Tibial nerve (tissue), 4 donors: ENCODE results near the gene SIX2. TPM values are rescaled to one million over a fixed set of nuclear protein-coding genes. Genes with fewer than 3 reads are reported as not detected.
"Not testable (repeated sequence)": the region's sequence is repeated elsewhere in the genome, so short reads cannot be mapped to it uniquely, and the experiment has no call there.

Experiments
- DNase-seq, 2 donors: peaks; one replicate each; pipeline ENCODE4 v3.0.0-alpha.2; 2019; ENCODE audit warnings: low spot score in 2 of 2
- H3K27ac ChIP-seq, 4 donors: fragments of 200-600 bp; sonication (generic) in 3 of 4; one replicate each; pipeline ENCODE4 v1.5.1; 2017 to 2019; ENCODE audit warnings: mild to moderate bottlenecking in 1 of 4
- H3K27me3 ChIP-seq, 2 donors: fragments of 200-600 bp; sonication (generic) in 1 of 2; one replicate each; pipeline versions ENCODE4 v1.5.1 to v1.6.0; 2017 to 2019
- H3K36me3 ChIP-seq, 3 donors: fragments of 200-600 bp; sonication (generic); one replicate each; pipeline ENCODE4 v1.5.1; 2018 to 2019
- H3K4me1 ChIP-seq, 4 donors: fragments of 200-600 bp; sonication (generic) in 3 of 4; one replicate each; pipeline ENCODE4 v1.5.1; 2017 to 2019
- H3K4me3 ChIP-seq, 4 donors: fragments of 200-600 bp; sonication (generic) in 3 of 4; one replicate each; pipeline ENCODE4 v1.5.1; 2017 to 2019; ENCODE audit warnings: mild to moderate bottlenecking in 1 of 4, moderate library complexity in 1 of 4
- H3K9me3 ChIP-seq, 4 donors: fragments of 200-600 bp; sonication (generic) in 3 of 4; one replicate each; pipeline ENCODE4 v1.5.1; 2017 to 2019
- CTCF ChIP-seq, 5 experiments: fragments of 200-600 bp in 3 of 5; fragments of 450-650 bp in 2 of 5; sonication (generic) in 3 of 5; IDR thresholded peaks; one replicate each; pipeline ENCODE4 v1.5.1; 2016 to 2019; ENCODE audit warnings: antibody characterized with exemption in 5 of 5, mild to moderate bottlenecking in 3 of 5, moderate library complexity in 2 of 5
- EP300 ChIP-seq, 2 donors: sonication (generic); formaldehyde crosslinking; IDR thresholded peaks; one replicate each; pipeline ENCODE4 v1.6.1; 2017; ENCODE audit warnings: antibody characterized with exemption in 2 of 2, mild to moderate bottlenecking in 1 of 2
- POLR2A ChIP-seq, 2 donors: fragments of 450-650 bp; IDR thresholded peaks; one replicate each; pipeline ENCODE4 v1.6.1; 2017; ENCODE audit warnings: antibody characterized with exemption in 2 of 2, mild to moderate bottlenecking in 2 of 2, moderate library complexity in 2 of 2
- WGBS, 2 donors: methylation state at CpG; one replicate each; pipeline ENCODE4 v1.1.5; 2018; 5-methylcytosine and 5-hydroxymethylcytosine counted together
- total RNA-seq, 4 donors: library from RNA; depleted of rRNA; stranded (reverse); fragments of >200 nt; gene quantifications; one replicate each; pipeline ENCODE4 v1.1.0, GENCODE V29; 2016

The SIX2 gene
- total RNA-seq, 4 donors from 2014 or later, result 0.87 to 4.9 (median 2.5) TPM

GRCh38 chr2:45042401-45042800 lies 33.1 kb upstream of the SIX2 start:
- DNase-seq, result no peak
- no peaks in the 10 kb centered on the region for H3K9me3 ChIP-seq
- peaks cover 0 to 10% of the 10 kb centered on the region in 2 donors for H3K27me3 ChIP-seq
- WGBS, 2 donors, result 67 to 87% methylated on average over 2 of the region's 2 CpGs
- TF ChIP-seq EP300 (IDR thresholded peaks at IDR 0.05), result no peak
- no peak for TF ChIP-seq POLR2A (IDR thresholded peaks at IDR 0.05)
- no peak for TF ChIP-seq CTCF (IDR thresholded peaks at IDR 0.05)
- no peaks in the 10 kb centered on the region for H3K36me3 ChIP-seq
- H3K27ac ChIP-seq, result no peak overlapping the region
- H3K4me3 ChIP-seq, result no peak overlapping the region
- H3K4me1 ChIP-seq, result no peaks in the 10 kb centered on the region

- no peaks in the 10 kb centered on the region for H3K9me3 ChIP-seq
- no peaks in the 10 kb centered on the region for H3K36me3 ChIP-seq
- DNase-seq, result no peak
- TF ChIP-seq POLR2A (IDR thresholded peaks at IDR 0.05) (no peak), EP300 (IDR thresholded peaks at IDR 0.05) (no peak), CTCF (IDR thresholded peaks at IDR 0.05) (no peak)
- no peak overlapping the region for H3K4me3 ChIP-seq
- H3K4me1 ChIP-seq, result no peaks in the 10 kb centered on the region
- no peak overlapping the region for H3K27ac ChIP-seq
- H3K27me3 ChIP-seq, result peaks cover 0 to 10% of the 10 kb centered on the region in 2 donors
These were observed 31.5 kb upstream of the SIX2 start for GRCh38 chr2:45040786-45041185.

GRCh38 chr2:45039804-45040203 lies 30.6 kb upstream of the SIX2 start:
- peaks cover 0 to 10% of the 10 kb centered on the region in 2 donors for H3K27me3 ChIP-seq
- H3K4me1 ChIP-seq, H3K9me3 ChIP-seq, H3K36me3 ChIP-seq, DNase-seq, H3K27ac ChIP-seq, H3K4me3 ChIP-seq: not testable (repeated sequence)
- WGBS, 2 donors, result 67 to 73% methylated on average over 5 of the region's 5 CpGs

- H3K36me3 ChIP-seq, DNase-seq, H3K9me3 ChIP-seq, H3K4me1 ChIP-seq, H3K4me3 ChIP-seq, H3K27ac ChIP-seq: not testable (repeated sequence)
- peaks cover 0 to 10% of the 10 kb centered on the region in 2 donors for H3K27me3 ChIP-seq
- 81 to 83% methylated on average over 5 of the region's 5 CpGs for WGBS, 2 donors
These were observed 29.6 kb upstream of the SIX2 start for GRCh38 chr2:45038861-45039260.

- no peak for DNase-seq
- TF ChIP-seq EP300 (IDR thresholded peaks at IDR 0.05), result no peak
- TF ChIP-seq POLR2A (IDR thresholded peaks at IDR 0.05), result no peak
- no peak for TF ChIP-seq CTCF (IDR thresholded peaks at IDR 0.05)
- no peaks in the 10 kb centered on the region for H3K36me3 ChIP-seq
- WGBS, 2 donors, result 88 to 89% methylated on average over 4 of the region's 4 CpGs
- peaks cover 0 to 7% (median 0%) of the 10 kb centered on the region in 4 donors for H3K4me1 ChIP-seq
- no peak overlapping the region for H3K4me3 ChIP-seq
- H3K27ac ChIP-seq, result no peak overlapping the region
- H3K9me3 ChIP-seq, result no peaks in the 10 kb centered on the region
- H3K27me3 ChIP-seq, result no peaks in the 10 kb centered on the region
These were observed 24.1 kb upstream of the SIX2 start for GRCh38 chr2:45033302-45033701.

GRCh38 chr2:45031028-45031427 lies 21.8 kb upstream of the SIX2 start:
- no peak overlapping the region for H3K4me3 ChIP-seq
- WGBS, 2 donors, result 51 to 64% methylated on average over 3 of the region's 3 CpGs
- peaks cover 0 to 7% (median 0%) of the 10 kb centered on the region in 4 donors for H3K4me1 ChIP-seq
- no peak overlapping the region for H3K27ac ChIP-seq
- H3K9me3 ChIP-seq, result no peaks in the 10 kb centered on the region
- H3K27me3 ChIP-seq, result no peaks in the 10 kb centered on the region
- no peaks in the 10 kb centered on the region for H3K36me3 ChIP-seq
- no peak for DNase-seq
- TF ChIP-seq EP300 (IDR thresholded peaks at IDR 0.05), result no peak
- no peak for TF ChIP-seq CTCF (IDR thresholded peaks at IDR 0.05)
- no peak for TF ChIP-seq POLR2A (IDR thresholded peaks at IDR 0.05)
